Endodermal cell (in vitro differentiated cells): ENCODE measurements around the gene SH3BP5L. TPM values are rescaled to one million over a fixed set of nuclear protein-coding genes. Genes with fewer than 3 reads are reported as not detected.

Source experiments
- DNase-seq: peaks from one replicate; pipeline ENCODE4 v3.0.0-alpha.2; 2017
- H3K27ac ChIP-seq: 2 replicates; pipeline ENCODE4 v1.5.1; 2013; ENCODE audit warnings: mild to moderate bottlenecking, low read depth, low read length, moderate library complexity
- H3K27me3 ChIP-seq: 2 replicates; pipeline ENCODE4 v1.6.1; 2013; ENCODE audit warnings: mild to moderate bottlenecking, low read length, moderate library complexity; ENCODE audit not compliant: insufficient read depth, control insufficient read depth, poor library complexity, severe bottlenecking
- H3K36me3 ChIP-seq: 2 replicates; pipeline ENCODE4 v1.7.0; 2013; ENCODE audit warnings: mild to moderate bottlenecking, low read length, moderate library complexity; ENCODE audit not compliant: control insufficient read depth, insufficient read depth
- H3K4me1 ChIP-seq: one replicate; pipeline ENCODE4 v1.7.0; 2013; ENCODE audit warnings: low read length; ENCODE audit not compliant: control insufficient read depth, insufficient read depth
- H3K4me3 ChIP-seq: 2 replicates; pipeline ENCODE4 v1.5.1; 2013; ENCODE audit warnings: mild to moderate bottlenecking, low read length, moderate library complexity
- H3K9ac ChIP-seq: 2 replicates; pipeline ENCODE4 v1.6.1; 2013; ENCODE audit warnings: mild to moderate bottlenecking, low read length, moderate library complexity; ENCODE audit not compliant: poor library complexity, severe bottlenecking; ENCODE audit errors: extremely low read depth
- H3K9me3 ChIP-seq: 2 replicates; pipeline ENCODE4 v1.6.1; 2013; ENCODE audit warnings: mild to moderate bottlenecking, low read length, moderate library complexity; ENCODE audit not compliant: control insufficient read depth
- H3K27ac Mint-ChIP-seq: 2 replicates; pipeline ENCODE4 v1.8.0; 2020; ENCODE audit warnings: mixed read lengths
- H3K27me3 Mint-ChIP-seq: 2 replicates; pipeline ENCODE4 v1.8.0; 2021; ENCODE audit warnings: mild to moderate bottlenecking, mixed read lengths; ENCODE audit not compliant: insufficient read depth
- H3K36me3 Mint-ChIP-seq: 2 replicates; pipeline ENCODE4 v1.8.0; 2020; ENCODE audit warnings: low read depth, mixed read lengths
- H3K4me1 Mint-ChIP-seq: 2 replicates; pipeline ENCODE4 v1.8.0; 2020; ENCODE audit warnings: mixed read lengths
- H3K4me3 Mint-ChIP-seq: 2 replicates; pipeline ENCODE4 v1.8.0; 2020; ENCODE audit warnings: mild to moderate bottlenecking, moderate library complexity, mixed read lengths
- H3K9me3 Mint-ChIP-seq: 2 replicates; pipeline ENCODE4 v1.8.0; 2020; ENCODE audit warnings: mild to moderate bottlenecking, mixed read lengths
- WGBS, 2 experiments: methylation state at CpG; one replicate each; pipeline versions ENCODE4 v1.1.5 to v1.1.7; 2013; ENCODE audit warnings: missing lambda C conversion rate in 2 of 2, mixed read lengths in 1 of 2; ENCODE audit not compliant: insufficient coverage in 1 of 2, insufficient read length in 1 of 2; 5-methylcytosine and 5-hydroxymethylcytosine counted together
- total RNA-seq, 2 donors: library from RNA; stranded (reverse); fragmentation: NEBNext Ultra II Directional in 1 of 2; extraction: Animal tissue kit (Norgen Biotek cat#: 25700) in 1 of 2; gene quantifications; 2 replicates in 1 of 2; 3 replicates in 1 of 2; pipeline ENCODE4 v1.2.1, GENCODE V29; 2021
- TF ChIP-seq, protein P1 (sequence below): fragments of 200-600 bp; sonication (generic); conservative IDR thresholded peaks from 2 replicates; pipeline ENCODE4 v1.5.0; 2021; ENCODE audit warnings: antibody characterized with exemption, mild to moderate bottlenecking

The SH3BP5L gene
- total RNA-seq, 2 donors from 2014 or later: 27.2 to 30.2 TPM

DNA sequence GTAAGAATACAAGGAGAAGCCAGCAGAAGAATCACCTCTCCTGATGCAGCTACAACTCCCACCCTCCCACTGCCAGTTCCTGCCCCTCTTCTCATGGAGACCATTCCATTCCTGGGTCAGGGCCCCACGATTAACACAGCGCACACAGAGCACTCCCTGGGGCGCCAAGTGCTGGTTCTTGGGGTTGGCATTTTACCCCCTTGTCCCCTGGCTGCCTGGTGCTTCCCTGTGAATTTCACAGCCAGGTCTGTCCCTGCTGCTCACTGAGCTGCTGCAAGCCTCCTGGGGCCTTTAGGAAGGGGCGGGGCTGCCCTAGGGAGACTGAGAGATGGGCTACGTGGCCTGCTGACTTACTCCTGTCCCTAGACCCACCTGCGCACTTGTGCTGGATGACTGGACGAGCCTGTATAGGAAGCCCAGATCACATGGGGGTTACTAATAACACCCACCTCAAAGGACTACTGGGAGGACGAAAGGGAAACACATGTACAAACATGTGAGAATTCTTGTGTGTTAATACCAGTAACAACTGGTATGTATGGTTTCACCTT is 17.1 kb upstream of the SH3BP5L start:
- H3K36me3 ChIP-seq: peaks cover 28% of the 10 kb centered on the region
- no peak overlapping the region for H3K9ac ChIP-seq
- no peak overlapping the region for H3K27ac ChIP-seq
- Mint-ChIP-seq H3K4me1 (peaks cover 2% of the 10 kb centered on the region), H3K9me3 (no peaks in the 10 kb centered on the region), H3K4me3 (no peak overlapping the region), H3K27ac (no peak overlapping the region), H3K36me3 (peaks cover 25% of the 10 kb centered on the region), H3K27me3 (no peaks in the 10 kb centered on the region)
- H3K4me3 ChIP-seq: no peak overlapping the region
- no peaks in the 10 kb centered on the region for H3K27me3 ChIP-seq
- no peaks in the 10 kb centered on the region for H3K9me3 ChIP-seq
- DNase-seq: peak; percentile 45
- H3K4me1 ChIP-seq: no peaks in the 10 kb centered on the region
- TF ChIP-seq, protein P1, sequence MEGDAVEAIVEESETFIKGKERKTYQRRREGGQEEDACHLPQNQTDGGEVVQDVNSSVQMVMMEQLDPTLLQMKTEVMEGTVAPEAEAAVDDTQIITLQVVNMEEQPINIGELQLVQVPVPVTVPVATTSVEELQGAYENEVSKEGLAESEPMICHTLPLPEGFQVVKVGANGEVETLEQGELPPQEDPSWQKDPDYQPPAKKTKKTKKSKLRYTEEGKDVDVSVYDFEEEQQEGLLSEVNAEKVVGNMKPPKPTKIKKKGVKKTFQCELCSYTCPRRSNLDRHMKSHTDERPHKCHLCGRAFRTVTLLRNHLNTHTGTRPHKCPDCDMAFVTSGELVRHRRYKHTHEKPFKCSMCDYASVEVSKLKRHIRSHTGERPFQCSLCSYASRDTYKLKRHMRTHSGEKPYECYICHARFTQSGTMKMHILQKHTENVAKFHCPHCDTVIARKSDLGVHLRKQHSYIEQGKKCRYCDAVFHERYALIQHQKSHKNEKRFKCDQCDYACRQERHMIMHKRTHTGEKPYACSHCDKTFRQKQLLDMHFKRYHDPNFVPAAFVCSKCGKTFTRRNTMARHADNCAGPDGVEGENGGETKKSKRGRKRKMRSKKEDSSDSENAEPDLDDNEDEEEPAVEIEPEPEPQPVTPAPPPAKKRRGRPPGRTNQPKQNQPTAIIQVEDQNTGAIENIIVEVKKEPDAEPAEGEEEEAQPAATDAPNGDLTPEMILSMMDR: no peak
- 90 to 95% methylated on average over 3 to 8 of the region's 8 CpGs for WGBS, 2 experiments

DNA sequence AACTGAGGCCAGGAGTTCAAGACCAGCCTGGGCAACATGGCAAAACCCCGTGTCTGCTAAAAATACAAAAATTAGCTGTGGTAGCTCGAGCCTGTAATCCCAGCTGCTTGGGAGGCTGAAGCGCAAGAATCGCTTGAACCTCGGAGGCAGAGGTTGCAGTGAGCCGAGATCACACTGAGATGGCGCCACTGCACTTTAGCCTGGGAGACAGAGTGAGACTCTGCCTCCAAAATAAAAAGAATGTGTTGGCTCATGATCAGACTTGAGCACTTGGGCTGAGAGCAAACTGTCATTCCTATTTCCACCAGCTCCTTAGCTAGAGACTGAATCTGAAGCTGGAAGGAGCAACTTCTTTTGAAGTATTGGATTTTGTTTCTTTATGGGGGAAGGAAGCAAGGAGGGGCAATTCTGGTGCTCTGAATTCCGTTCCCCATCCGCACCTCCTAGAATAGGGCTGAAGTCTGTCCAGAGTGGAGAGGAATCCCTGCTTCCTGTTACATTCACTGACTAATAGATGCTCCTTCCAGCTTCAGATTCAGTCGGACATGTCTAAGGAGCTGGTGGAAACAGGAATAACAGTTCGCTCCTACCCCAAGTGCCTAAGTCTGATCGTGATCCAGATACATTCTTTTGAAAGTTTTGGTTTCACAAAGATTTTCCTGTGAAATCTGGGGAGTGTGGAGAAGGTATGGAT is 16.1 kb upstream of the SH3BP5L start:
- Histone ChIP-seq H3K36me3 (peaks cover 27% of the 10 kb centered on the region), H3K4me3 (no peak overlapping the region), H3K27ac (no peak overlapping the region), H3K27me3 (no peaks in the 10 kb centered on the region), H3K9ac (no peak overlapping the region), H3K4me1 (no peaks in the 10 kb centered on the region), H3K9me3 (no peaks in the 10 kb centered on the region)
- H3K4me3 Mint-ChIP-seq: no peak overlapping the region
- peak; percentile 87 for DNase-seq
- peaks cover 5% of the 10 kb centered on the region for H3K4me1 Mint-ChIP-seq
- no peaks in the 10 kb centered on the region for H3K9me3 Mint-ChIP-seq
- H3K27me3 Mint-ChIP-seq: no peaks in the 10 kb centered on the region
- peaks cover 21% of the 10 kb centered on the region for H3K36me3 Mint-ChIP-seq
- TF ChIP-seq, protein P1: peak; percentile 80
- WGBS, 2 experiments: 71 to 74% methylated on average over 12 of the region's 12 CpGs
- H3K27ac Mint-ChIP-seq: no peak overlapping the region

DNA sequence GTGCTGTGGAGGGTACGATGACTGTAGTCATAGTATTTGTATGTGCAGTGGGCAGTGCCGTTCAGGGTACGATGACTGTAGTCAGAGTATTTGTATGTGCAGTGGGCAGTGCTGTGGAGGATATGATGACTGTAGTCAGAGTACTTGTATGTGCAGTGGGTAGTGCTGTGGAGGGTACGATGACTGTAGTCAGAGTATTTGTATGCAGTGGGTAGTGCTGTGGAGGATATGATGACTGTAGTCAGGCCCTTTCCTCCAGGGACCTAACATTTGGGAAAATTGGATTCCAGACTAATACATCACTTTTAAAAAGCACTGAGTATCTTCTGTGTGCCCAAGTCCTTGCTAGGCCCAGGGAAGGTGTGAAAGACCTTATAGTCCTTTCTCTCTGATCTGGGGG is 15.2 kb upstream of the SH3BP5L start:
- H3K4me1 ChIP-seq: no peaks in the 10 kb centered on the region
- no peaks in the 10 kb centered on the region for H3K27me3 Mint-ChIP-seq
- TF ChIP-seq, protein P1: no peak
- WGBS, 2 experiments: 93 to 96% methylated on average over 3 to 4 of the region's 4 CpGs
- no peak overlapping the region for H3K4me3 Mint-ChIP-seq
- no peaks in the 10 kb centered on the region for H3K9me3 ChIP-seq
- no peak overlapping the region for H3K27ac Mint-ChIP-seq
- peaks cover 12% of the 10 kb centered on the region for H3K36me3 Mint-ChIP-seq
- H3K27ac ChIP-seq: no peak overlapping the region
- DNase-seq: no peak
- no peaks in the 10 kb centered on the region for H3K9me3 Mint-ChIP-seq
- H3K9ac ChIP-seq: no peak overlapping the region
- H3K27me3 ChIP-seq: no peaks in the 10 kb centered on the region
- peaks cover 5% of the 10 kb centered on the region for H3K4me1 Mint-ChIP-seq
- H3K4me3 ChIP-seq: no peak overlapping the region
- H3K36me3 ChIP-seq: peaks cover 18% of the 10 kb centered on the region
